ENCODE measurements around the gene PRSS48.
"Not testable (repeated sequence)": the region's sequence is repeated elsewhere in the genome, so short reads cannot be mapped to it uniquely, and the experiment has no call there.

Gene PRSS48

DNA sequence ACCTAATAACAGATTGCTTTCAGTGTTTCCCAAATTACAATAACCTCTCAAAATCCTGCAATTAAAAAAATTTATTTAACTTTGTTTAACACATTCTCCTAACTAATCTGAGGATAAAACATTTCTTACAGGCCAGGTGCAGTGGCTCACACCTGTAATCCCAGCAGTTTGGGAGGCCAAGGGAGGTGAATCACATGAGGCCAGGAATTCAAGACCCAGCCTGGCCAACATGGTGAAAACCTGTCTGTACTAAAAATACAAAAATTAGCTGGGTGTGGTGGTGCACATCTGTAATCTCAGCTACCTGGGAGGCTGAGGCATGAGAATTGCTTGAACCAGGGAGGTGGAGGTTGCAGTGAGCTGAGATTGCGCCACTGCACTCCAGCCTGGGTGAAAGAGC is 41.6 kb upstream of the PRSS48 start:
- H3K36me3 ChIP-seq (ENCODE audit: control insufficient read depth in 4 of 4, insufficient read depth in 4 of 4, low read length in 3 of 4); DNase-seq; CTCF ChIA-PET; H3K4me3 ChIP-seq (ENCODE audit: control insufficient read depth in 1 of 7, extremely low read depth in 1 of 7, insufficient read depth in 4 of 7, low read depth in 2 of 7, low read length in 6 of 7); H3K4me1 ChIP-seq (ENCODE audit: control extremely low read depth in 1 of 4, control insufficient read depth in 4 of 4, insufficient read depth in 4 of 4, low read length in 3 of 4); H3K27ac ChIP-seq (ENCODE audit: insufficient read depth in 1 of 2, low read depth in 1 of 2, low read length in 2 of 2, poor library complexity in 1 of 2, severe bottlenecking in 2 of 2); H3K27me3 ChIP-seq (replicated peaks in 2 of 5; ENCODE audit: control insufficient read depth in 4 of 5, insufficient read depth in 5 of 5, low read length in 4 of 5); H3K9me3 ChIP-seq (ENCODE audit: control extremely low read depth in 1 of 5, control insufficient read depth in 4 of 5, insufficient read depth in 2 of 5, low read depth in 1 of 5, low read length in 4 of 5); POLR2A ChIA-PET: not testable (repeated sequence)
- no CpG with 5 or more reads among the region's 1 CpG for WGBS (ENCODE audit: insufficient coverage)

DNA sequence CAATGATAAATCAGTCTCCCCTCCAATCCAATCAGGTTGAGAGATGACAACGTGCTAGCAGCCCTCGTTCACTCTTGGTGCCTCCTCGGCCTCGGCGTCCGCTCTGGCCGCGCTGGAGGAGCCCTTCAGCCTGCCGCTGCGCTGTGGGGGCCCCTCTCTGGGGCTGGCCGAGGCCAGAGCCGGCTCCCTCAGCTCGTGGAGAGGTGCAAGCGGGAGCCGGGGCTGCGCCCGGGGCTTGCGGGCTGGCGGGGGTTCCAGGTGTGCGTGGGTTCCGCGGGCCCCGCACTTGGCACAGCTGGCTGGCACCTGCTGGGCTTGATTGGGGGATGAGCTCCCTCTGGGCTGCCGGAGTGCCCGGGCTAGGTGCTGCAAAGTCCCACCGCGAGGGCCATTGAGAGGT is 40.9 kb upstream of the PRSS48 start:
- H3K4me3 ChIP-seq (ENCODE audit: control insufficient read depth in 1 of 7, extremely low read depth in 1 of 7, insufficient read depth in 4 of 7, low read depth in 2 of 7, low read length in 6 of 7) = no peak overlapping the region
- ChIA-PET POLR2A (interaction anchor here (0.7 kb wide), 1 partner anchor 162 kb away, joined by 3 read pairs; no protein-coding TSS in a partner anchor), CTCF (no interaction called here)
- no peaks in the 10 kb centered on the region for H3K4me1 ChIP-seq (ENCODE audit: control extremely low read depth in 1 of 4, control insufficient read depth in 4 of 4, insufficient read depth in 4 of 4, low read length in 3 of 4)
- no peak overlapping the region for H3K27ac ChIP-seq (ENCODE audit: insufficient read depth in 1 of 2, low read depth in 1 of 2, low read length in 2 of 2, poor library complexity in 1 of 2, severe bottlenecking in 2 of 2)
- WGBS (ENCODE audit: insufficient coverage) = 98% methylated on average over 27 of the region's 27 CpGs
- H3K36me3 ChIP-seq (ENCODE audit: control insufficient read depth in 4 of 4, insufficient read depth in 4 of 4, low read length in 3 of 4) = no peaks in the 10 kb centered on the region
- peaks cover 0 to 2% (median 0%) of the 10 kb centered on the region in 5 experiments for H3K27me3 ChIP-seq (replicated peaks in 2 of 5; ENCODE audit: control insufficient read depth in 4 of 5, insufficient read depth in 5 of 5, low read length in 4 of 5)
- H3K9me3 ChIP-seq (ENCODE audit: control extremely low read depth in 1 of 5, control insufficient read depth in 4 of 5, insufficient read depth in 2 of 5, low read depth in 1 of 5, low read length in 4 of 5) = no peaks in the 10 kb centered on the region
- DNase-seq = no peak

DNA sequence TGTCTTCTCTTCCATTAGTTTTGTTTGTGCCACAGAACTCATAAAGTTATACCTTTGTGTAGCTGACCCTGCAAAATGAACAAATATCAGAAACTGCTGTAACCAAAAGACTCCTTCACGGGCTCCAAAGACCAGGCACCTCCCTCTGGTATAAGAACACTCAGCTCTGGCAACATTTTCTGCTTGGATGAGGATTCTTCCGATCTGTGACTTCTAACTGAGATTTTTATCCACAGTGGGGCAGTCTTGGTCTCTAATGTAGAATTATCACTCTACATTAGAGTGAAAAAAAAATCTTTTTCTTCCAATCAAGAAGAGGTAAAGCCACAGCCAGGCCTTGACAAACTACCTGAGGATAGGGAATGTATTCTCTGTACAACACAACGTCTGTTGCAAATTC is 38.5 kb upstream of the PRSS48 start:
- Histone ChIP-seq H3K27me3 (replicated peaks in 2 of 5; ENCODE audit: control insufficient read depth in 4 of 5, insufficient read depth in 5 of 5, low read length in 4 of 5) (peaks cover 0 to 2% (median 0%) of the 10 kb centered on the region in 5 experiments), H3K4me3 (ENCODE audit: control insufficient read depth in 1 of 7, extremely low read depth in 1 of 7, insufficient read depth in 4 of 7, low read depth in 2 of 7, low read length in 6 of 7) (no peak overlapping the region), H3K27ac (ENCODE audit: insufficient read depth in 1 of 2, low read depth in 1 of 2, low read length in 2 of 2, poor library complexity in 1 of 2, severe bottlenecking in 2 of 2) (no peak overlapping the region), H3K9me3 (ENCODE audit: control extremely low read depth in 1 of 5, control insufficient read depth in 4 of 5, insufficient read depth in 2 of 5, low read depth in 1 of 5, low read length in 4 of 5) (no peaks in the 10 kb centered on the region), H3K4me1 (ENCODE audit: control extremely low read depth in 1 of 4, control insufficient read depth in 4 of 4, insufficient read depth in 4 of 4, low read length in 3 of 4) (no peaks in the 10 kb centered on the region), H3K36me3 (ENCODE audit: control insufficient read depth in 4 of 4, insufficient read depth in 4 of 4, low read length in 3 of 4) (no peaks in the 10 kb centered on the region)
- WGBS (ENCODE audit: insufficient coverage) = 42% methylated on average over 2 of the region's 3 CpGs
- ChIA-PET CTCF (no interaction called here), POLR2A (no interaction called here)
- no peak for DNase-seq

DNA sequence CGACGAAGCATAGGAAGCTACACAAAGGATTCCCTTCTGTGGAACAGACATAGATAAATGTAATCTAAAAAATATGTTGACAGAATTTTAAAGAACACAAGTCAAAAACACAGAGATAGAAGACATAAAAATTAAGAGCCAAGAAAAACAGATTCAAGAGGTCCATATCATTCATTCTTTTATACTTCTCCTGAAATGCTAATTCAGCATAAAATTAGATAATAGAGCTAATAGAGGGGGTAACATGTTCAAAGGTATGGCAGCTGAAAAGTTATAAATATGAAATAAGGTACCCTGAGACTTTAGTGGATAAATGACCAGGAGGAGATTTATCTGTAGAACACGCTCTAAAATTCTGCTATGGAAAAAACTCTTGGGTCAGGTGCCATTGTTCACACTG is 37.4 kb upstream of the PRSS48 start:
- Histone ChIP-seq H3K36me3 (ENCODE audit: control insufficient read depth in 4 of 4, insufficient read depth in 4 of 4, low read length in 3 of 4) (no peaks in the 10 kb centered on the region), H3K27ac (ENCODE audit: insufficient read depth in 1 of 2, low read depth in 1 of 2, low read length in 2 of 2, poor library complexity in 1 of 2, severe bottlenecking in 2 of 2) (no peak overlapping the region), H3K9me3 (ENCODE audit: control extremely low read depth in 1 of 5, control insufficient read depth in 4 of 5, insufficient read depth in 2 of 5, low read depth in 1 of 5, low read length in 4 of 5) (no peaks in the 10 kb centered on the region), H3K4me1 (ENCODE audit: control extremely low read depth in 1 of 4, control insufficient read depth in 4 of 4, insufficient read depth in 4 of 4, low read length in 3 of 4) (no peaks in the 10 kb centered on the region), H3K4me3 (ENCODE audit: control insufficient read depth in 1 of 7, extremely low read depth in 1 of 7, insufficient read depth in 4 of 7, low read depth in 2 of 7, low read length in 6 of 7) (no peak overlapping the region), H3K27me3 (replicated peaks in 2 of 5; ENCODE audit: control insufficient read depth in 4 of 5, insufficient read depth in 5 of 5, low read length in 4 of 5) (no peaks in the 10 kb centered on the region)
- WGBS (ENCODE audit: insufficient coverage) = 100% methylated on average over 1 of the region's 3 CpGs
- CTCF ChIA-PET = no interaction called here
- no peak for DNase-seq
- POLR2A ChIA-PET = no interaction called here

DNA sequence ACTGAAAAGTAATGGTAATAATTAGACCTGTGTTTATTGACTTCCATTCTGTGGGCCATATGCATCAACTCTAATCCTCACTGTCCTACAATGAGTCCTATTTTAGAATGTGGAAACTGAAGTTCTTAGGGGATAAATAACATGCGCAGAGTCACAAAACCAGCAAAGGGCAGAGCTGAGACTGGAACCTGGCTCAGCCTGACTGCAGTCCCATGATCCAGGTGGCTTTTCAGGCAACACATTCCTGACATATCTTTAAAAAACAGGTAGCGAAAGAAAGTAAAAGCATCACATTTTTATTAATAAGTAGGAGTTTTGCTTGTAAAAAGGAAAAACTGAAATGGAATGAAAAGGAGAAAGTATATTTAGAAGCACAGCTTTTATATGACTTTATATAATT is 34.7 kb upstream of the PRSS48 start:
- H3K27me3 ChIP-seq (replicated peaks in 2 of 5; ENCODE audit: control insufficient read depth in 4 of 5, insufficient read depth in 5 of 5, low read length in 4 of 5) = no peaks in the 10 kb centered on the region
- POLR2A ChIA-PET = no interaction called here
- H3K36me3 ChIP-seq (ENCODE audit: control insufficient read depth in 4 of 4, insufficient read depth in 4 of 4, low read length in 3 of 4) = no peaks in the 10 kb centered on the region
- no peak overlapping the region for H3K27ac ChIP-seq (ENCODE audit: insufficient read depth in 1 of 2, low read depth in 1 of 2, low read length in 2 of 2, poor library complexity in 1 of 2, severe bottlenecking in 2 of 2)
- H3K9me3 ChIP-seq (ENCODE audit: control extremely low read depth in 1 of 5, control insufficient read depth in 4 of 5, insufficient read depth in 2 of 5, low read depth in 1 of 5, low read length in 4 of 5) = no peaks in the 10 kb centered on the region
- no peak overlapping the region for H3K4me3 ChIP-seq (ENCODE audit: control insufficient read depth in 1 of 7, extremely low read depth in 1 of 7, insufficient read depth in 4 of 7, low read depth in 2 of 7, low read length in 6 of 7)
- no peaks in the 10 kb centered on the region for H3K4me1 ChIP-seq (ENCODE audit: control extremely low read depth in 1 of 4, control insufficient read depth in 4 of 4, insufficient read depth in 4 of 4, low read length in 3 of 4)
- CTCF ChIA-PET = no interaction called here
- WGBS (ENCODE audit: insufficient coverage) = 100% methylated on average over 1 of the region's 2 CpGs
- no peak for DNase-seq

DNA sequence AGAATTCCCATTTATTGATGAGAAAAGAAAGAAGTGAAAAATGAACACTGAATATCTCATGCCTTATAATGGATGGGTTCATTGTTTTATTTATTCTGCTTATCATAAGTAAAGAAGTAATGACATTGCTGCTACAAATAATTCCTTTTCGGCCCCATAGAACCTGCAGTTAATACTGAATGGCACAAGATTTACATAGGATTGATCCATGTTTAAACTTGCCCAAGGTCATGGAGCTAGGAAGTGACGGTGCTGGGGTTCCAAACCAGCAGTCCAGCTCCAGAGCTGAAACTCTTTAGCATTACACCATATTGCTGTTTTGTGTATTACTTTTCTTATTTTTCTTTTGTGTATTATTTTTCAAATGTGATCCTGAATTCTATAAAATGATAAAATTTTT is 30.2 kb upstream of the PRSS48 start:
- CTCF ChIA-PET = no interaction called here
- no peaks in the 10 kb centered on the region for H3K4me1 ChIP-seq (ENCODE audit: control extremely low read depth in 1 of 4, control insufficient read depth in 4 of 4, insufficient read depth in 4 of 4, low read length in 3 of 4)
- POLR2A ChIA-PET = no interaction called here
- H3K4me3 ChIP-seq (ENCODE audit: control insufficient read depth in 1 of 7, extremely low read depth in 1 of 7, insufficient read depth in 4 of 7, low read depth in 2 of 7, low read length in 6 of 7) = no peak overlapping the region
- H3K27ac ChIP-seq (ENCODE audit: insufficient read depth in 1 of 2, low read depth in 1 of 2, low read length in 2 of 2, poor library complexity in 1 of 2, severe bottlenecking in 2 of 2) = no peak overlapping the region
- H3K36me3 ChIP-seq (ENCODE audit: control insufficient read depth in 4 of 4, insufficient read depth in 4 of 4, low read length in 3 of 4) = no peaks in the 10 kb centered on the region
- no peaks in the 10 kb centered on the region for H3K27me3 ChIP-seq (replicated peaks in 2 of 5; ENCODE audit: control insufficient read depth in 4 of 5, insufficient read depth in 5 of 5, low read length in 4 of 5)
- H3K9me3 ChIP-seq (ENCODE audit: control extremely low read depth in 1 of 5, control insufficient read depth in 4 of 5, insufficient read depth in 2 of 5, low read depth in 1 of 5, low read length in 4 of 5) = no peaks in the 10 kb centered on the region
- 100% methylated on average over 1 of the region's 2 CpGs for WGBS (ENCODE audit: insufficient coverage)
- DNase-seq = no peak

DNA sequence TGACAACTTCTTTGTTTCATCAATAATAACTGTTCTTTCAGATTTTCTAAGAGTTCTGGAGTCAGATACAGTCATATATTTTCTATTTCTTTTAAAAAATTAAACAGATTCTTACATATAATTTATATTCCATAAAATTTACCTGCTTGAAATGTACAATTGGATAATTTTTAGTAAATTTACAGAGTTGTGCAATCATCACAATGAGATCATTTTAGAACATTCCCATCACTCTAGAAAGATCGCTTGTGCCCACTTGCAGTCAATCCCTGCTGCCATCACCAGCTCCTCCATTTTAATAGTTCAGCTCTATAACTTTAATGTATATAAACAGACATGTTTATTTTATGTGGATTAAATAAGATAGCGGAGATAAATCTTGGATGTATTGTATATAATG is 29.6 kb upstream of the PRSS48 start:
- no peak for DNase-seq
- CTCF ChIA-PET = interaction anchor here (1.0 kb wide), 1 partner anchor 31 kb away, joined by 3 read pairs; no protein-coding TSS in a partner anchor
- Histone ChIP-seq H3K27ac (ENCODE audit: insufficient read depth in 1 of 2, low read depth in 1 of 2, low read length in 2 of 2, poor library complexity in 1 of 2, severe bottlenecking in 2 of 2) (no peak overlapping the region), H3K4me3 (ENCODE audit: control insufficient read depth in 1 of 7, extremely low read depth in 1 of 7, insufficient read depth in 4 of 7, low read depth in 2 of 7, low read length in 6 of 7) (no peak overlapping the region), H3K9me3 (ENCODE audit: control extremely low read depth in 1 of 5, control insufficient read depth in 4 of 5, insufficient read depth in 2 of 5, low read depth in 1 of 5, low read length in 4 of 5) (no peaks in the 10 kb centered on the region), H3K4me1 (ENCODE audit: control extremely low read depth in 1 of 4, control insufficient read depth in 4 of 4, insufficient read depth in 4 of 4, low read length in 3 of 4) (no peaks in the 10 kb centered on the region), H3K36me3 (ENCODE audit: control insufficient read depth in 4 of 4, insufficient read depth in 4 of 4, low read length in 3 of 4) (no peaks in the 10 kb centered on the region), H3K27me3 (replicated peaks in 2 of 5; ENCODE audit: control insufficient read depth in 4 of 5, insufficient read depth in 5 of 5, low read length in 4 of 5) (no peaks in the 10 kb centered on the region)
- POLR2A ChIA-PET = no interaction called here
- WGBS (ENCODE audit: insufficient coverage) = no CpG with 5 or more reads among the region's 2 CpGs

All from common myeloid progenitor, CD34-positive (primary cell).